SHP77 (cell line): ENCODE results near the gene FRMD4A.
A peak's percentile ranks its signal among the peaks of the same experiment; 100 is the strongest.
"Not testable (repeated sequence)": the region's sequence is repeated elsewhere in the genome, so short reads cannot be mapped to it uniquely, and the experiment has no call there.

ENCODE experiments used
- DNase-seq, 2 experiments: peaks; one replicate each; lab custom pipeline; 2025; lab: John Stamatoyannopoulos, UW

Gene FRMD4A

DNA sequence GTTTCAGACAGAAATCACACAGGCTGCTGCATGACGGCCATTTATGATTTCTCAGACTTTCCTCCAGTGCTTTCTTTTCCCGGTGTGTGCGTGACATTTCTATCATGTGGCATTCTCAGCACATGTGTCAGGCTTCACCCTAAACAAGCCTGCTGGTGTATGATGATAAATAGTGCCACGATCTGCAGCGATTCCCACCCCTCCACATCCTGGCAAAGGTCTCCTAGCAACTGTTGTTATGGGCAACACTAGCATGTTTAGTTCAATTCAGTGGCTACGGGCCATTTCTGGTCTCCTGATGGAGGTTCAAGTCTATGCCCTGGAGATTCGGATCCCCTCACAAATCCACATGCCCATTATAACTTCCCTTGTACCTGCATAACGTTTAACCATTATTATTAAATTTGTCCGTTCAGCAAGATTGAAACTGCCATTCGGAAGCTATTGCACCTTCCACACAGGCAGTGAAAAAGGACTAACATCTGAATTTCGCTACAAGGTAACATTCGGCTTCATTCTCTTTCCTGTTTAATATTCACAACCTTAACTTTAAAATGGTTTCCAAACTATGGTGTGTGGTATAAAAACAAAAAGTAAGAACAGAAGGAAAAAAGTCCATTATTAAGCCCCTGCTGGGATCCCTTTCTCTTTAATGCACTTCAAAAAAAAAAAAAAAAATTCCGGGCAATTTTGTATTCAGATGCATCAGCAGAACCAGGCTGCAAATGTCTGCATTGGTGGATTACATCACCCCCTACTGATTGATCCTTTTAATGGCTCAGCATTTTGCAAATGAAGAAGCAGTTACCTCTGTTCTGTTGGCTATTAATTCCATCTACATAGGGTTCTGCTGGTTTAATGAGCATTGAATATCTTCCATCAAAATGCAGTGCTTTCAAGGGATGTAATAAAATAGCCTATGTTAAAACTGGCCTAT, 90.2 kb downstream of the FRMD4A start:
- DNase-seq, result no peak

DNA sequence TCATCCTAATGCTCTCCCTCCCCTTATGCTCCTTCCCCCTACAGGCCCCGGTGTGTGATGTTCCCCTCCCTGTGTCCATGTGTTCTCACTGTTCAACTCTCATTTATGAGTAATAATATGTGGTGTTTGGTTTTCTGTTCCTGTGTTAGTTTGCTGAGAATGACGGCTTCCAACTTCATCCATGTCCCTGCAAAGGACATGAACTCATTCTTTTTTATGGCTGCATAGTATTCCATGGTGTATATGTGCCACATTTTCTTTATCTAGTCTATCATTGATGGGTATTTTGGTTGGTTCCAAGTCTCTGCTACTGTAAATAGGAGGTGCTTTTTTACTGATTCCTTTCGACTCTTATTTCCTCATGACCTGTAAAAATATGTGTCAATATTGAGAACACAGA, 92.1 kb downstream of the FRMD4A start:
- DNase-seq, result not testable (repeated sequence)

DNA sequence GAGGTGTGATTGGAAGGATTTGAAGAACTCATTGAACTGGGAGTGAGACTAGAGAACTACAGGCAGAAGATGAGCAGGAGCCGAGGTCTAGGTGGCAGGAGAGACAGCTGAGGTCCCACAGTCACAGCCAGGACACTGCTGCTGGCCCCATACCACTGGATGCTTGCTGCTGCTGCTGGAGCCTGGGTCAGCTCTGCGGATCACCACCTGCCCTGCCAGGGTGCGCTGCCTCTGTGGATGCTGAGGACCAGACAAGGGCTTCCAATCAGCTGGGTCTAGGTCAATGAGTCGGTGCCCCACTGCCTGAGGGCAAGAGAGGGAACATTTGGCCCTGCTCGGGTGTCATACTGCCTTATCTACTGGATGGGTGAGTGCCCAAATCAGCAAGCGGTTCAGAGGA, 94.4 kb downstream of the FRMD4A start:
- DNase-seq, result no peak

DNA sequence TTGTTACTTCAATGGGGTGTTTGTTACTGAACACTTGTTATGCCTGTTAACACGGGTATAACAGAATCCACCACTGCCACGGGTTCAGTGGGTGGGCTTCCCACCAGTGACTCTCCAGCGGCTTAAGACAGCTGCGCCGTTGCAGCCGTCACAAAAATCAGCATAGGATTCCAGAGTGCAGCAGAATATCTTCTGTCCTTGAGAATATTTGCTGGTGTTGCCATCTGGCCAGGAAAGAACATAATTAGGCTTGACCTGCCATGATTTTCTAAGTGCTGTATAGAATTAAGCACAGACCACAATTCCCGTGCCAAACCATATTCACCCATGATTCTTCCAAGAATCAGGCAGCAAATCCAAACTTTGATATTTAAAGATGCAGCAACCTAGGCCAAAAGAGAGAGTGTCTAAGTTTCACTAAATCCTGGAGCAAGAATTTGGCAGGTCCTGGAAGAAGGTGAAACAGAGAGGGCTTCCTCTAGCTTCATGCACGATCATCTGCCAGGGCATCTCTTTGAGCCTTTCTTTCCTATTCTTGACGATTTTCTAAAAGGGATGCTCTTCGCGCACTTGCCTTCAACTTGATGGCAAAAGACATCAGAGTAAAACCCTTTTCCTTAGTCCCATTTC, 95.0 kb downstream of the FRMD4A start:
- no peak for DNase-seq

DNA sequence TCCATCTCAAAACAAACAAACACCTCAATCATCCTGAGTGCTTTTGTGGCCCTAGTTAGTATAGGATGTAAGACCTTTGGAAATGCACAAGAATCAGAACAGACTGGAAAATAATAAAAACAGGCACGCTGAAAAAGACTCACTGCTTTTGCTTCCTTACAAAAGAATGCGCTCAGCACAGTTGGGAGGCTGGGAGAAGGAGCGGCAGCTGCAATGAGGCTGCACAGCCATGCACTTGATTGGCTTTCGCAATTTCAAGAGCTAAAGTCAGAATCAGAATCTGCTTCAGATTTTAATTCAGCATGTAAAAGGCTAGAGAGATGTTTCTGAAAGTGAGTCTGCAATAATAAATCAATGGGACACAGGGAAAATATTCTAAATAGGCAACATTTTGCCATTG, 97.2 kb downstream of the FRMD4A start:
- DNase-seq, result no peak

DNA sequence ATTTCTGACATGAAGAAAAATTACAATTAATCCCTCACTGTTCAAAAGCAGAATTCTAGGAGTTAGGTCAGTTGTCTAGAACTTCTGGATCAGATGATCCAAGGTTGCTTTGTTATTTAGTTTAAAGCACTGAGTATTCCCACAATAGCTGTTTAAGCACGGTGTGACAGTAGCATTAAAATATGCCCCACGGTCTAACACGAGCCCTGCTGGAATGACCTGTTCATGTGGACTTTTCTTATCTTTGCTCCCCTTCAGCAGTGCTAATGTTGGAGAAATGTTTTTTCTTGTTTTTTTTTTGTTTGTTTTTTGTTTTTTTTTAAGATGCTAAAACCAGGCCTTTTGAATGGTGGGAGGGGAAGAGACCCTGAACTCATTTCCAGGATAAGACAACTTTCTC, 101.9 kb downstream of the FRMD4A start:
- DNase-seq, result not testable (repeated sequence)

DNA sequence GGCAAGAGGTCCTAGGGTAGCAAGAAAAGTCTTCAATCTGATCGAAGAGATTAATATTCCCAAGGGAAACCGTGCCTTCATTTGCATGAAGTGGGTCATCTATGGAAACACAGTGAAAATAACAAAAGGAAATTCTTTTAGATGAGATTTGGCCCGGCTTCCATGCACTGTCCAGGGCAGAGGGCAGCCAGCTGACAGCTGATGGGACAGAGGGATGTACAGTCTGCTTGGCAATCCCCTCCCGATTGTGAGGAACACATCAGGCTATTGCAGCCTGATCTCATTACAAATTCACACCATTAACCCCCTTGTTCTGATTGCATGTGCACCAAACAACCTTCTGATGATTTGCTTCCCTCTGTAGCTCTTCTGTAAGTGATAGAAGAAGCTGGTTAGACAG, 105.3 kb downstream of the FRMD4A start:
- no peak for DNase-seq

DNA sequence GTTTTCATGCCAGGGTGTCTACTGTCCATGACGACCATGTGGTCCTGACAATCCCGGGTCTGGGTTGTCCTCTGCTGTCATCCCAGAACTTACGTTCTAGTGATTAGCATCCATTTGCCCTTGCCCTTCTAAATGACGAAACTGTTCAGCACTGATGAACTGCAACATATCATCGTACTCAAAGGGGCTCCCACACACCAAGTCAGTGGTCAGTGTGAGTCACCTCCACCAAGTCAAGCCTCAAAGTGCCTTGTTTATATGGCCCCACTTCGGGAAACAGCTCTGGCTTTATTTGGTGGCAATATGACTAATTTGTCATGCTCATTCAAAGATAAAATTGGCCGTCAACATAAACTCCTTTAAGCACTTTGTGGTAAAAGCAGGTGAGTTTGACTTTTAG, 110.7 kb downstream of the FRMD4A start:
- no peak for DNase-seq

DNA sequence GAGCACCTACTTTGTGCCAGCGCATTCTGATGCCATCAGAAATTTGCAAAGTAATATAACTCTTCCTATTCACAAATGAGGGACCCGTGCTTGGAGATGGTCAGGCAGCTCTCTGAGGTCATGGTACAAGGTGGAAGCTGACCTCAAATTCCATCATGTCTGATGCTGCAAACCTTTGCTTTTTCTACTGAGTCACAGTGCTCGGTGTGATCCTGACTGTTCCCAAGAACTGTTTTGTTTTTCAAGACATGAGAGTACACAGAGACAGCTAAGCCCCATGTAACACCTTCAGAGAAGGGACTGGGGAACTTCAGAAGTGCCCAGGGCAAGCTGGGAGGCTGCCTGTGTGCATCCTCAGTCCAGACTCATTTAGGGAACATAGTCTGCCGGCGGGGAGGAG, 111.3 kb downstream of the FRMD4A start:
- DNase-seq, result no peak

DNA sequence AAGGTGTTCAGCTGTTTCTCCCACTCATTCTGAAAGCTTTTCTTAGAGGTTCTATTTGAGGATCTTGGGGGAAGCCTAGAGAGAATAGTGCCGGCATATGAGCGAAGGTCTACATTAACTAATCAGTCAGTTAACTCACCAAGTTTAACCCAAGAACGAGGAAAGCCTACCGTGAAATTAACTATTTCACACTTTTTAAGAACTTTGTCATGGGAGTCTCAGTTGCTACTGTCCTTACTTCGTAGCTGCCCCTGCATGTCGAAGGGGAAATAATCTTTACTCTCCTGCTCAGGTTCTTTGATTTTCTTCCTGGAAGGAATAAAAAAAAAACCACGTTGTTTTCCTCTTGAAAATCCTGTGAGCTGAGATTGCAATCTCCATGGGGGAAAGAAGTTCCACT, 115.1 kb downstream of the FRMD4A start:
- no peak for DNase-seq

DNA sequence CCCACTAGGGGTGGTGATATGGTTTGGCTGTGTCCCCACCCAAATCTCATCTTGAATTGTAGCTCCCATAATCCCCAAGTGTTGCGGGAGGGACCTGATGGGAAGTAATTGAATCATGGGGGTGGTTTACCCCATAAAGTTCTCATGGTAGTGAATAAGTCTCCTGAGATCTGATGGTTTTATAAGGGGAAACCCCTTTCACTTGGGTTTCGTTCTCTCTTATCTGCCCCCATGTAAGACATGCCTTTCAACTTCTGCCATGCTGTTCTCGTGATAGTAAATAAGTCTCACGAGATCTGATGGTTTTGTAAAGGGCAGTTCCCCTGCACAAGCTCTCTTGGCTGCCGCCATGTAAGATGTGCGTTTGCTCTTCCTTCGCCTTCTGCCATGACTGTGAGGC, 117.0 kb downstream of the FRMD4A start:
- not testable (repeated sequence) for DNase-seq

DNA sequence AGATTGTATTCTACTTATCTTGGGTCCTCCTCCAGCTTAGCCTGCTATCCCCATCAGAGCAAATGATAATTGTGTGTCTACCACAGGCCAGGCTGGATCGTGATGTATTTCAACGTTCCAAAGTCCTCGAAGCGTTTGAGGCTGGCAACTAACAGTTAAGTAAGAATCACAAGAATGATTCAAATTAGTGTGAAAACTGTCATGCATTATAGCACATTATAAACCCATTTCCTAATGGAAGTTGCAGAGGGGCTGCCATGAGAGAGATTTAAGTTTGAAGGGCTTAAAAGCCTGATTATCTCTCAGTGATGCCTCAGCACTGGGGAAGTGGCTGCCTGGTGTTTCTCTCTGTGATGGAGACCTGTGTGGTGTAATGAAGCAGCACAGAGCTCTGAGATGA, 119.1 kb downstream of the FRMD4A start:
- DNase-seq, result no peak

DNA sequence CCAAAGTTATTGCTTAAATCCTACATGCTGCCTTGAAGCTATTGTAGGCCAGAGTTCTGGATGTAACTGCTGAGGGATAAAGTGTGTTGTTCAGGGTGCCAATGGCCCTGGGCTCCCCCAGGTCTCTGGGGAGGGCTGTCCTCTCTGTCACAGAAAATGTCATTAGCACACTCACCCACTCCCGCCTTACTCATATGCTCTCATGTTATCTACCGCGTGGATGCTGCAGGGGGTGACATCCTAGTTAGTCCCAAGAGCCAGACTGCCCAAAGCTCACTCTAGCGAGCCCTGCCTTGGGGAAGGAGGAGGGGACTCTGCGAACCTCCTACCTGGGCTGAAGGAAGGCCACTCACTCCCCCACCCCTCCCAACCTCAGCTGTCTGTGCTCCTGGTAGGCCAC, 122.5 kb downstream of the FRMD4A start:
- DNase-seq, result no peak

DNA sequence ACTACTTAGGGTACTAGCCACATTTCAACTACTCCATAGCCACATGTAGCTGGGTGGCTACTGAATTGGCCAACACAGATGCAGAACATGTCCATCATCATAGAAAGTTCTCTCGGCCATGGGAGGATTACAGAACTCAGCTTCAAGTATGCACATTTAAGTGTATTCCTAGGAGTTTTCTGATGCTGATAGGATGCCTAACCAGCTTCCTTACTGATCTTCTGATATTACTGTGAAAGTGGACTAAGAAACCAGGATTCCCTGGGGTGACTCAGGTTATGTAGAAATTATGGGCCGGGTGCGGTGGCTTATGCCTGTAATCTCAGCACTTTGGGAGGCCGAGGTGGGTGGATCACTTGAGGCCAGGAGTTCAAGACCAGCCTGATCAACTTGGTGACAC, 125.5 kb downstream of the FRMD4A start:
- no peak for DNase-seq

DNA sequence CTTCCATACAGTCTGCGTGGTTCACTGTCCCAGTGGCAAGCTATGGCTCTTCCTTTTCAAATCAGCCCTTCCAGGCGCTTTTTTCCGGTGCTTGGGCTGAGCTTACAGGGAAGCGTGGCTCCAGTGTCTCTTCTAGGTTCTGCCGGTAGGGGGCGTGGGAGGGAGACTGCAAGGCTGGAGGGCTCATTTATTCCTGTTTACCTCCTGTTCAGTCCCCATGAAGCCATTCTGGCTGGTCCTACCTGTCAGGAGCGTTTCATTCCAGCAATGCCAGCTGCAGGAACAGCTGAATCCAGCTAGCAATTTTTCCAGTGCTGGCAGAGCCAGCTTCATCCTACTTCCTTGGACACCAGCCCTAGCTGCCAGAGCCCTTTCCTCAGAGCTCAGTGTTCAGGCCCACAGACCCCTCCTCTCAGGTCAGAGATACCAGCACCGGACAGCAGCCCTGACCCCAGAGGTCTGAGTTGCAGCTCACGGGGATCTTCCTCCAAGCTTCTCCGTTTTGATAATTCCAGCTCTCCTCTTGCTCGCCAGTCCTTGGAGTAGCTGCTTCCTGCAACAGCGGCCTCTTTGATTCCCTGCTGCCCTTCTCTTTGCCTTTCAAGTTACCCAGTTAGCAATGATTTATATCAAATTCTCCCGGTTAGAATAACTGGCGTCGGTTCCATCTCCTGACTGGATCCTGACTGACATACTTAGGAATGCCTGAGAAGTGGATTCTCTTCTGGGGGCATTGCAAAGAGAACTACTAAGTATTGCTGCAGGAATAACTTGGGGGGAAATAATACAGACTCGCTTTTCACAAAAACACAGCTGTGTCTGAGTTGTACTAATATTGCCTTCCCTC, 129.8 kb downstream of the FRMD4A start:
- DNase-seq, result peak; percentile 4 to 20

DNA sequence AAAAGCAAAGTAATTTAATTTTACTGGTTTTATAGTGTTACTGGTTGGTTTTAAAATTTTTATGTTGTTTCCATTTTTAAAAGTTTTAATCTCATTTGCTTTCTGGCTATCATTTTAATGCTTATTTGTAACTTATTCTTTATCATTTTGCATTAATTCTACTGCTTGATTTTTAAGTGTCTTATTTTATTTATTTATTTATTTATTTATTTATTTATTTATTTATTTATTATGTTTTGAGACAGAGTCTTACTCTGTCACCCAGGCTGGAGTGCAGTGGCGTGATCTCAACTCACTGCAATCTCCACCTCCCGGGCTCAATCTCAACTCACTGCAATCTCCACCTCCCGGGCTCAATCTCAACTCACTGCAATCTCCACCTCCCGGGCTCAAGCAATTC, 131.6 kb downstream of the FRMD4A start:
- not testable (repeated sequence) for DNase-seq

DNA sequence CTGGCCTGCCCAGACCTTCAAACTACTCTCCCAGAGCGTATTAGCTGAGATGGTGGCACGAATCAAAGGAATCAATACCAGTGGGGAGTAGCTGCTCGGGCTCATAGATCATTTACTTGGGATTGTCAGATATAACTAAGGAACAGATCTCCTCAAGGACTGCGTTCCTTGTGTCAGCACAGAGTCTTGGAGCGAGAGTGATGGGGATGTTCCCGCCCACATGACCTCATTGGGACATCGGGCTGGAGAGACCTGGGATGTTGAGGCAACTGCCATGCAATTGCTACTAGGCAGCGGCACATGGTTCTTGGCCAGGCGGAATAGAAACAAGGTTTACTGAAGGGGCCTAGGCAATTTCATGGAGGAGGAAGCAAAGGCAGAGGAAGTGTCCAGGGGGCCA, 132.6 kb downstream of the FRMD4A start:
- DNase-seq, result no peak

DNA sequence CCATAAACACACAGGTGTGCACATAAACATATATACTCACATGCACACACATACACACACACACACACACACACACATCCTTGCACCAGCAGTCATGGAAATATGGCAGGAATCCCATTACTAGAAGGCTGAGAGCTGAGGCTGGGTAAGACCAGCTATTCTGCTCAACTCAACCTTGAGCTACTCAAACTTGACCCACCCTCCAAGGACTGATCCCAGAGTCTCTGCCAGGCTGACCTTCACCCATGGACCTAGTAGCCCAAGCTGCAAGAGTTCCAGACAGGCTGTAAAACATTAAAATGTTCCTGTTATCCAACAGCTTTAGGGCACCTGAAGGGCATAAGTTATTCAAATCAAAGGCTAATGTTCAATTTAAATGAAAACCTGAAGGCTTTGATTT, 134.6 kb downstream of the FRMD4A start:
- DNase-seq, result no peak

DNA sequence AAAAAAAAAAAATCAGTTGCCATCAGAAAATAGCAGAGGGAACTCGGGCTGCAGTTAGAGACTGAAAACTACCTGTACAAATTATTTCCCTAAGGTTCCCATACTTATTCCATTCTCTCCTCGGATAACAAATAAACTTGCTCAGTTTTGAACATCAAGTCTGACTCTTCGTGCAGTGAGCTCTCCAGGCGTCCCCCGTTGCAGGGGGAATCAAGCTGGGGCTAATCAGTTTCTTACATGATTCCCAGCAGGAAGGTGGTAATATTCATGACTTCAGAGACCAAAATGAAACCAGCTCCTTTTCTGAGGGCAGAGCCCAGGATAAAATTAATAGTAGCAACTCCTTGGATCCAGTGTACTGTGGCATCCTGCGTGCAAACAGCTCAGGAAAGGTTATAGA, 135.3 kb downstream of the FRMD4A start:
- no peak for DNase-seq

DNA sequence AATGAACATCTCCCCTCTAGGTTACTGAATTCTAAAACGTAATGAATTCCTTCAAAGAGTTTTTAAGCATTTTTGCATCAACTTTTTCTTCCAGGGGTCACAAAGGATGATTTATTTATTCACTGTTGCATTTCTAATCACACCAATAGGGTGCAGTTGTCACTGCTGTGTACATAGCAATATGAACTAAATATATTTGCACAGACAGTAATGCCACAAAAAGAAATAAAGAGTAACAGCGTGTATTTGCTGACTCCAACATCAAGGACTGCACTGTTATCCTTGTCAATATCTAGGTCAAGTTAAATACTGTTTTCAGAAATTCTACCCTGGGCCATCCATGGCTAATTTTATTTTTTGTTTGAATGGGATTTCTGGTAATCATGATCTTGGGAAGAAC, 138.0 kb downstream of the FRMD4A start:
- DNase-seq, result no peak

DNA sequence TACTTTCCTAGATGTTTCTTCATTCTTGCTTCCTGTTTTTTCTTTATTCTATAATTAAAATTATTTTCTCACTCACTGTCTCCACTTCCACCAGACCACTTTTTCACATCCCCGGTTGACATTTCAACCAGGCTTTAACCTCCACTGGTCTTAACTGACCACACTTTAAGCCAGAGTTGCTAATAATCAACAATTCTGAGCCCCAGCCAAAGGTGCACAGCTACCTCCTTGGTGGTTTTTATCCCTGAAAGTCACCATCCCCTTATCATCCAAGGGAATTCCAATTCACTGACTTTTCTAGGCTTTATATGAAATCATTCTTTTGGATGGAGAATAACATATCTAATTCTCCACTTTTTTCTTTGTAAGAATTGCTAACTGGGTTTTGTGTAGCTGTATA, 138.9 kb downstream of the FRMD4A start:
- DNase-seq, result no peak

DNA sequence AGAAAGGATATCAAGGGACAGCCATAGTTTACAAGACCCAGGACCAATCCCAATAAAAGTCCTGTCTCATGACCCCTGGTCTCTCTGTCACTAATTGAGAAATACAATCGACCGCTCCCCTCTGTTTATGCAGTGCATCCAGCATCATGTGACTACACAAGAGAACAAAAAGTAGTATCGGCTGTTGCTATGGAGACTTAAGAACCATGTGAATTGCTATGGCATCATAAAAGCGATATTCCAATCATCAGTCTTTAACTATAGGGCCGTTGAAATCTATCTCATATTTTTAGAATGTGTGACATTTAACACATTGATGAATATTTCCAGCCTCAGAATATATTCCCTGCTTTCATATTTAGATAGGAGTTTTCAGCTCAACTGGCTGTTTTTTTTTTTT, 139.3 kb downstream of the FRMD4A start:
- no peak for DNase-seq

DNA sequence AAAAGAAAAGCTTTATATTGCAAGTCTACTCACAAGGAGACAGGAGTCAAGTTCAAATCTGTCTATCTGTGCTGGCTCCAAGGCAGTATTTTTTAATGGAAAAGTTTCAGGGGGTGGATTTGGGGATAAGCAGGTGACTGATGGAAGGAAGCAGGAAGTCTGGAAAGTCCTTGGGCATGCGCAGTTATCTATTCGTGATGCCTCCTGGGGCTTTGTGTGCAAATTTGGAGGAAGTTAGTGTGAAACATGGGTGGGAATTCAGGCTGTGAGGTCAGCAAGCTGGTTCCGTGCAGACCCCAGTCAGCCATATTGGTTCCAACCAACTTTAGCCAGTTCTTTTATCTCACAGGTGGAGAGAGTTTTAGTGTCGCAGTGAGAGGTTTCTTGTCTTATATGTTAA, 140.0 kb downstream of the FRMD4A start:
- DNase-seq, result no peak
